ENCODE data around the gene C6orf47. TPM values are rescaled to one million over a fixed set of nuclear protein-coding genes. Genes with fewer than 3 reads are reported as not detected.

The C6orf47 gene
- total and polyA plus RNA-seq, 2 experiments from 2014 or later = 24.5 to 29.2 TPM

DNA sequence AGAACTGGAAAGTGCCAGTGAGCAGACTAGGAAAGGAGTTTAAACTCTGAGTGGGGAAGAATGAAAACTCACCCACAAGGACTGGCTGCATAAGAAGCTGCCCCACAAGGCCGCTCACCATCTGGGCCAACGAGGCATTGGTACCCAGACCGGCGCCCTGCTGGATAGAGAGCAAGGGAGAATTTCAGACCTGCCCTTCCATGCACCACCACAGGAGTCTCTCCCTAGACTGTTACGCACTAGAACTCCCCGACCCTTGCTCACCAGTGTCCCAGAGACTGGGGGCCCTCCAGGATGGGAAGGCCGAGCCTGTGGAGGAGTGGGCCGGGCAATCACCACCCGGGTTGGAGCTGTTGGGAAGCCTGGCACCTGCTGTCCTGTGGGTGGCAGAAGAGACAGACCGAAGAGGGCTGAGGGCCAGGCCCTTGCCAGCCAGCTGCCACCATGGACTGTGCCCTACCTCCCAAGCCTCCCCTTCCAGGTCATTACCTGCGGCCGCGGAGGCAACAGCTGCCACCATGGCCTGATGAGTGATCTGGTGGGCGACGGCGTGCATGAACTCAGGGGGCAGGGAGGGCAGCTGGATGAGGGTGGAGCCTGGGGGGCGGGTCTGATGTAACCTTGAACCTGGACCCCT, 16.6 kb downstream of the C6orf47 start:
- DNase-seq (ENCODE audit: low read depth in 1 of 2, low spot score in 1 of 2) = no peak
- no peaks in the 10 kb centered on the region for H3K27me3 ChIP-seq
- no peaks in the 10 kb centered on the region for H3K9me3 ChIP-seq (ENCODE audit: low read depth)
- no peaks in the 10 kb centered on the region for H3K4me1 ChIP-seq (ENCODE audit: low read depth)
- TF ChIP-seq CTCF (IDR thresholded peaks at IDR 0.05; ENCODE audit: low read depth, low read length) = no peak
- H3K4me3 ChIP-seq = no peak overlapping the region
- peaks cover 82% of the 10 kb centered on the region for H3K36me3 ChIP-seq
- no peak overlapping the region for H3K27ac ChIP-seq

- DNase-seq (ENCODE audit: low read depth in 1 of 2, low spot score in 1 of 2) = no peak
- H3K27ac ChIP-seq = no peak overlapping the region
- H3K36me3 ChIP-seq = peaks cover 80% of the 10 kb centered on the region
- no peaks in the 10 kb centered on the region for H3K9me3 ChIP-seq (ENCODE audit: low read depth)
- no peaks in the 10 kb centered on the region for H3K4me1 ChIP-seq (ENCODE audit: low read depth)
- no peak overlapping the region for H3K4me3 ChIP-seq
- no peak for TF ChIP-seq CTCF (IDR thresholded peaks at IDR 0.05; ENCODE audit: low read depth, low read length)
- no peaks in the 10 kb centered on the region for H3K27me3 ChIP-seq
Observed at GRCh38 chr6:31642798-31643570, 17.6 kb downstream of the C6orf47 start.

DNA sequence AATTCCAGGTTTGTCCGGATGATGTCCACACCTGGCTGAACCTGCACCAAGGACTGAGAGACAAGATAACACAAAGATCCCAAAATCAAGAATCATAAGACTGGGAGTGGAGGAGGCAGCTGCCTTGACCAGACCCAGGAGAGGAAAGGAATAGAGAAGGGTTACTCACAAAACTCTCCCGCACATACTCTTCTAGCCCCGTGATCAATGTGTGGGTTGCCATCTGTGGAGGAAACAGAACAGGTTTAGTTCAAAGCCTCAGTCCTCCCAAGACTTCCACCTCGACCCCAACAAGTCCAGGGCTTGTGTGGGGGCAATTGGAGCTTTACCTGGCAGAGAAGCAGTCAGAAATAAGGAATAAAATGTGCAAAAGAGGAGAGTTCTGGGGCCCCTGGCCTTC, 19.2 kb downstream of the C6orf47 start:
- no peak overlapping the region for H3K27ac ChIP-seq
- no peak for TF ChIP-seq CTCF (IDR thresholded peaks at IDR 0.05; ENCODE audit: low read depth, low read length)

DNA sequence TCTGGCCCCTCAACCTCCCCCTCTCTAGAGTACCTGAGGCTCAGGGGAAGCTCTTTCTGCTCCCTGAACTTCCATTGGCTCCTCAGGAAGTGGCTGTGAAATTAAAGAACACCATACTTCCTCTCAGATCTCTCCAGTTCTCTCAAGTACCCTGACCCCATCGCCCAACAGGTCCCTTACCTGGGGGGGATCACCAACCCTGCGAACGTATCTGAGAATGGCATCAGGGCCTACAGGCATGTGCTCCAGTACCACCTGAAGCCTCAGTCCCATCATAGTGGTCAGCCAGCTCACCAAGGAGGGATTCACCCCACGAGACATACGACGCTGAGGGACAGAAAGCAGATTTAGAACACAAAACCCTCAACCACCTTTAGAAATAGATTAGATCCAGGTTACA, 20.0 kb downstream of the C6orf47 start:
- no peak overlapping the region for H3K4me3 ChIP-seq
- H3K9me3 ChIP-seq (ENCODE audit: low read depth) = no peaks in the 10 kb centered on the region
- H3K27ac ChIP-seq = no peak overlapping the region
- no peak for DNase-seq (ENCODE audit: low read depth in 1 of 2, low spot score in 1 of 2)
- no peaks in the 10 kb centered on the region for H3K27me3 ChIP-seq
- no peaks in the 10 kb centered on the region for H3K4me1 ChIP-seq (ENCODE audit: low read depth)
- peaks cover 86% of the 10 kb centered on the region for H3K36me3 ChIP-seq
- no peak for TF ChIP-seq CTCF (IDR thresholded peaks at IDR 0.05; ENCODE audit: low read depth, low read length)

More for the DNA sequence above, 19.2 kb downstream of the C6orf47 start:
- H3K4me1 ChIP-seq (ENCODE audit: low read depth) = no peaks in the 10 kb centered on the region
- H3K36me3 ChIP-seq = peaks cover 85% of the 10 kb centered on the region
- no peaks in the 10 kb centered on the region for H3K9me3 ChIP-seq (ENCODE audit: low read depth)
- no peaks in the 10 kb centered on the region for H3K27me3 ChIP-seq
- DNase-seq (ENCODE audit: low read depth in 1 of 2, low spot score in 1 of 2) = no peak
- no peak overlapping the region for H3K4me3 ChIP-seq

GRCh38 chr6:31639449-31639861, 21.1 kb downstream of the C6orf47 start:
- Histone ChIP-seq H3K27ac (peak overlapping the region; percentile 73), H3K4me1 (ENCODE audit: low read depth) (no peaks in the 10 kb centered on the region), H3K27me3 (no peaks in the 10 kb centered on the region), H3K36me3 (peaks cover 86% of the 10 kb centered on the region), H3K9me3 (ENCODE audit: low read depth) (no peaks in the 10 kb centered on the region), H3K4me3 (no peak overlapping the region)
- peak in 1 of 2 donors; percentile 50 for DNase-seq (ENCODE audit: low read depth in 1 of 2, low spot score in 1 of 2)
- TF ChIP-seq CTCF (IDR thresholded peaks at IDR 0.05; ENCODE audit: low read depth, low read length) = no peak

Data from cardiac muscle cell (in vitro differentiated cells and primary cell).